GM23338 (cell line): ENCODE results near the gene UGT1A1. TPM values are rescaled to one million over a fixed set of nuclear protein-coding genes. Genes with fewer than 3 reads are reported as not detected.

Experiments
- ATAC-seq: fragments of 200-7000 bp; cut with Tn5 transposase; 3 replicates; pipeline ENCODE4 v1.9.1; 2020
- DNase-seq: peaks from one replicate; pipeline ENCODE4 v3.0.0-alpha.2; 2015; ENCODE audit warnings: low spot score
- H2AFZ ChIP-seq: fragments of 200-600 bp; sonication (generic); 2 replicates; pipeline ENCODE4 v1.8.0; 2016; ENCODE audit warnings: antibody characterized with exemption, mild to moderate bottlenecking, moderate library complexity
- H3F3A ChIP-seq: fragments of 200-600 bp; sonication (generic); replicated peaks from 2 replicates; pipeline ENCODE4 v1.8.0; 2017; ENCODE audit warnings: antibody characterized with exemption, mixed run types, low read depth
- H3K27ac ChIP-seq: fragments of 200-600 bp; sonication (generic); 2 replicates; pipeline ENCODE4 v1.6.1; 2016; ENCODE audit warnings: low read depth
- H3K27me3 ChIP-seq: fragments of 200-600 bp; sonication (generic); 2 replicates; pipeline ENCODE4 v1.8.0; 2016; ENCODE audit warnings: mild to moderate bottlenecking, mixed run types, moderate library complexity; ENCODE audit not compliant: insufficient read depth
- H3K36me3 ChIP-seq: fragments of 200-600 bp; sonication (generic); 2 replicates; pipeline ENCODE4 v1.8.0; 2016; ENCODE audit warnings: mild to moderate bottlenecking; ENCODE audit not compliant: insufficient read depth
- H3K4me1 ChIP-seq: fragments of 200-600 bp; sonication (generic); 2 replicates; pipeline ENCODE4 v1.8.0; 2016; ENCODE audit warnings: mild to moderate bottlenecking, moderate library complexity; ENCODE audit not compliant: insufficient read depth
- H3K4me2 ChIP-seq: fragments of 200-600 bp; sonication (generic); 2 replicates; pipeline ENCODE4 v1.7.1; 2017; ENCODE audit warnings: mixed run types
- H3K4me3 ChIP-seq: fragments of 200-600 bp; sonication (generic); 2 replicates; pipeline ENCODE4 v1.6.1; 2016; ENCODE audit warnings: mixed run types
- H3K79me2 ChIP-seq: fragments of 200-600 bp; sonication (generic); replicated peaks from 2 replicates; pipeline ENCODE4 v1.8.0; 2017; ENCODE audit warnings: mild to moderate bottlenecking; ENCODE audit not compliant: insufficient read depth
- H3K9me2 ChIP-seq: fragments of 200-600 bp; sonication (generic); 2 replicates; pipeline ENCODE4 v1.8.0; 2017; ENCODE audit not compliant: insufficient read depth
- H4K20me1 ChIP-seq: fragments of 200-600 bp; sonication (generic); replicated peaks from 2 replicates; pipeline ENCODE4 v1.8.0; 2017; ENCODE audit warnings: mild to moderate bottlenecking; ENCODE audit not compliant: insufficient read depth
- H3K27ac Mint-ChIP-seq: 2 replicates; pipeline ENCODE4 v1.8.0; 2020; ENCODE audit warnings: inconsistent platforms, mild to moderate bottlenecking, moderate library complexity, mixed read lengths
- H3K27me3 Mint-ChIP-seq: 3 replicates; pipeline ENCODE4 v1.8.0; 2022; ENCODE audit warnings: low read depth, mild to moderate bottlenecking, moderate library complexity, mixed read lengths, inconsistent platforms; ENCODE audit not compliant: insufficient read depth, poor library complexity
- H3K36me3 Mint-ChIP-seq: 3 replicates; pipeline ENCODE4 v1.8.0; 2021; ENCODE audit warnings: low read depth, mild to moderate bottlenecking, inconsistent platforms, moderate library complexity, mixed read lengths
- H3K4me1 Mint-ChIP-seq: 3 replicates; pipeline ENCODE4 v1.8.0; 2020; ENCODE audit warnings: mild to moderate bottlenecking, inconsistent platforms, mixed read lengths
- H3K4me3 Mint-ChIP-seq: 3 replicates; pipeline ENCODE4 v1.8.0; 2021; ENCODE audit warnings: moderate library complexity, mild to moderate bottlenecking, inconsistent platforms, mixed read lengths
- H3K9me3 Mint-ChIP-seq: 3 replicates; pipeline ENCODE4 v1.8.0; 2020; ENCODE audit warnings: moderate library complexity, mild to moderate bottlenecking, inconsistent platforms, mixed read lengths
- CREB1 ChIP-seq: fragments of 250-450 bp; sonication (Bioruptor Pico); IDR thresholded peaks from 2 replicates; pipeline ENCODE4 v1.5.0; 2020; ENCODE audit warnings: low read depth, mild to moderate bottlenecking, moderate library complexity
- CTCF ChIP-seq, 2 experiments: fragments of 200-600 bp in 1 of 2; sonication (generic) in 1 of 2; conservative IDR thresholded peaks; 2 replicates each; pipeline versions ENCODE4 v1.5.1 to v1.6.1; 2016 to 2017; ENCODE audit warnings: antibody characterized with exemption in 2 of 2, low read depth in 2 of 2, mild to moderate bottlenecking in 2 of 2, moderate library complexity in 1 of 2
- EZH2 ChIP-seq: fragments of 200-600 bp; sonication (generic); IDR thresholded peaks from one replicate; pipeline ENCODE4 v1.8.0; 2017; ENCODE audit warnings: antibody characterized with exemption, mild to moderate bottlenecking, low read depth; ENCODE audit not compliant: unreplicated experiment
- EZH2phosphoT487 ChIP-seq: fragments of 200-600 bp; sonication (generic); IDR thresholded peaks from one replicate; pipeline ENCODE4 v1.8.1; 2018; ENCODE audit warnings: antibody characterized with exemption; ENCODE audit not compliant: unreplicated experiment
- JUNB ChIP-seq: IDR thresholded peaks from one replicate; pipeline ENCODE4 v1.6.1; 2016; ENCODE audit warnings: antibody characterized with exemption; ENCODE audit not compliant: unreplicated experiment
- NANOG ChIP-seq: IDR thresholded peaks from 2 replicates; pipeline ENCODE4 v1.6.1; 2016; ENCODE audit warnings: antibody characterized with exemption, borderline replicate concordance
- POLR2AphosphoS5 ChIP-seq: IDR thresholded peaks from 2 replicates; pipeline ENCODE4 v1.6.1; 2016; ENCODE audit warnings: antibody characterized with exemption, low read depth
- STAT1 ChIP-seq: IDR thresholded peaks from one replicate; pipeline ENCODE4 v1.6.1; 2016; ENCODE audit warnings: antibody characterized with exemption; ENCODE audit not compliant: unreplicated experiment
- ZNF114 ChIP-seq: fragments of 250-450 bp; sonication (Bioruptor Pico); IDR thresholded peaks from 2 replicates; pipeline ENCODE4 v1.5.0; 2020; ENCODE audit warnings: mild to moderate bottlenecking, moderate library complexity
- ZNF331 ChIP-seq: fragments of 250-450 bp; sonication (Bioruptor Pico); IDR thresholded peaks from 2 replicates; pipeline ENCODE4 v1.5.0; 2020; ENCODE audit warnings: low read depth, mild to moderate bottlenecking, moderate library complexity
- polyA plus RNA-seq: library from polyadenylated mRNA; unstranded; fragments of >200 nt; fragmentation: Nextera tagmentation; extraction: Ambion mirVana; gene quantifications from 2 replicates; pipeline ENCODE4 v1.2.1, GENCODE V29; 2016
- total RNA-seq: library from RNA; depleted of rRNA; stranded (reverse); fragments of >200 nt; shearing (Covaris generic); gene quantifications from 2 replicates; pipeline ENCODE4 v1.2.3, GENCODE V29; 2014
- TF ChIP-seq, protein P1 (sequence below): IDR thresholded peaks from one replicate; pipeline ENCODE4 v1.6.1; 2018; ENCODE audit warnings: antibody characterized with exemption; ENCODE audit not compliant: unreplicated experiment

The UGT1A1 gene
- total and polyA plus RNA-seq, 2 experiments from 2014 or later = not detected

DNA sequence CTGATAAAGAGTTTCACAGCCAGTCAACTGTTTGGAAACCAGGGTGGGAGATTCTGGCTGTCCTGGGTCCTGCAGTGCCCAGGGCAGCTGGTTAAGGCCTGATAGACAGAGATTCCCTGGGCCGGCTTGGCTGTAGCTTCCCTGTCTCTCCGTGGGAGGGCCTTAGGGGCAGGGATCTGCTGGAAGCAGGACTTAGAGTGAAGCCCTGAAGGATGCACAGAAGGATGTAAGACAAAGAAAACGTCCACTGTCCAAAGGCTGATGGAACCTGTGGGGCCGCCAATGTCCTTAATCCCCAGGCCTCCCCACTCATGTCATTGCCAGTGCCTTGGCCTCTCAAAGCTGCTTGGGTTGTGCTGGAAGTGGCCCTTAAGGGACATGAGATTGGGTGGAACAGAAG is 51.0 kb downstream of the UGT1A1 start:
- H2AFZ ChIP-seq = no peak overlapping the region
- H3K36me3 Mint-ChIP-seq = no peaks in the 10 kb centered on the region
- H3K27me3 ChIP-seq = no peaks in the 10 kb centered on the region
- no peak overlapping the region for H3K27ac ChIP-seq
- DNase-seq (no peak), ATAC-seq (no peak)
- H3K4me3 ChIP-seq = no peak overlapping the region
- TF ChIP-seq EZH2phosphoT487 = no peak
- no peaks in the 10 kb centered on the region for H3K4me1 Mint-ChIP-seq
- peaks cover 6% of the 10 kb centered on the region for H3K9me2 ChIP-seq
- H3K27ac Mint-ChIP-seq = no peak overlapping the region
- no peaks in the 10 kb centered on the region for H3K36me3 ChIP-seq
- H3K4me2 ChIP-seq = no peak overlapping the region
- H3K4me3 Mint-ChIP-seq = no peak overlapping the region
- H3K4me1 ChIP-seq = no peaks in the 10 kb centered on the region
- peaks cover 5% of the 10 kb centered on the region; the same call in 2 of the 3 replicates for H3K9me3 Mint-ChIP-seq
- peaks cover 2% of the 10 kb centered on the region for H3K27me3 Mint-ChIP-seq
- no peaks in the 10 kb centered on the region for H4K20me1 ChIP-seq
- H3K79me2 ChIP-seq = no peaks in the 10 kb centered on the region
- no peaks in the 10 kb centered on the region for H3F3A ChIP-seq

DNA sequence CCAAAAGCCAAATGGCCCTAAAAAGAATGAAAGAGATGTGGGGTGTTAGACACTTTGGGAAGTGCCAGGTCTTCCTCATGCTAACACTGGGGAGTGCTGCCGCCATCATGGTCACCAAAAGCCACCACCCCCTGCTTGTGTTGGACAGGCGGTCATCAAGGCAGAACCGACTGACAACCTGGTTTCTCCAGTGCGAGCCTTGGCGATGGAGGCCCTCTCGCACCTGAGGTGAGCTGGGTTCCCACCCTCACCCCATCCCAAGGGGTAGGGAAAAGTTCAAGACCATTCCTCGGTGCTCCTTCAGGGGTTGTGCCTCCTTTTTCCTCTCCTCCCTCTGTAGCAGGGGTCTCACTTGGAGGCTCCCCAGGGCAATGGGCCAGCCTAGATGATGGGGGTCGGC is 51.7 kb downstream of the UGT1A1 start:
- ATAC-seq (no peak), DNase-seq (no peak)
- Mint-ChIP-seq H3K4me1 (no peaks in the 10 kb centered on the region), H3K9me3 (peaks cover 5% of the 10 kb centered on the region; the same call in 2 of the 3 replicates), H3K36me3 (no peaks in the 10 kb centered on the region), H3K27me3 (peaks cover 2% of the 10 kb centered on the region), H3K4me3 (no peak overlapping the region), H3K27ac (no peak overlapping the region)
- H3K27me3 ChIP-seq = no peaks in the 10 kb centered on the region
- no peaks in the 10 kb centered on the region for H3F3A ChIP-seq
- no peak overlapping the region for H2AFZ ChIP-seq
- H3K9me2 ChIP-seq = peaks cover 6% of the 10 kb centered on the region
- no peak overlapping the region for H3K4me2 ChIP-seq
- H3K36me3 ChIP-seq = no peaks in the 10 kb centered on the region
- H3K79me2 ChIP-seq = no peaks in the 10 kb centered on the region
- H4K20me1 ChIP-seq = no peaks in the 10 kb centered on the region
- TF ChIP-seq, protein P1, sequence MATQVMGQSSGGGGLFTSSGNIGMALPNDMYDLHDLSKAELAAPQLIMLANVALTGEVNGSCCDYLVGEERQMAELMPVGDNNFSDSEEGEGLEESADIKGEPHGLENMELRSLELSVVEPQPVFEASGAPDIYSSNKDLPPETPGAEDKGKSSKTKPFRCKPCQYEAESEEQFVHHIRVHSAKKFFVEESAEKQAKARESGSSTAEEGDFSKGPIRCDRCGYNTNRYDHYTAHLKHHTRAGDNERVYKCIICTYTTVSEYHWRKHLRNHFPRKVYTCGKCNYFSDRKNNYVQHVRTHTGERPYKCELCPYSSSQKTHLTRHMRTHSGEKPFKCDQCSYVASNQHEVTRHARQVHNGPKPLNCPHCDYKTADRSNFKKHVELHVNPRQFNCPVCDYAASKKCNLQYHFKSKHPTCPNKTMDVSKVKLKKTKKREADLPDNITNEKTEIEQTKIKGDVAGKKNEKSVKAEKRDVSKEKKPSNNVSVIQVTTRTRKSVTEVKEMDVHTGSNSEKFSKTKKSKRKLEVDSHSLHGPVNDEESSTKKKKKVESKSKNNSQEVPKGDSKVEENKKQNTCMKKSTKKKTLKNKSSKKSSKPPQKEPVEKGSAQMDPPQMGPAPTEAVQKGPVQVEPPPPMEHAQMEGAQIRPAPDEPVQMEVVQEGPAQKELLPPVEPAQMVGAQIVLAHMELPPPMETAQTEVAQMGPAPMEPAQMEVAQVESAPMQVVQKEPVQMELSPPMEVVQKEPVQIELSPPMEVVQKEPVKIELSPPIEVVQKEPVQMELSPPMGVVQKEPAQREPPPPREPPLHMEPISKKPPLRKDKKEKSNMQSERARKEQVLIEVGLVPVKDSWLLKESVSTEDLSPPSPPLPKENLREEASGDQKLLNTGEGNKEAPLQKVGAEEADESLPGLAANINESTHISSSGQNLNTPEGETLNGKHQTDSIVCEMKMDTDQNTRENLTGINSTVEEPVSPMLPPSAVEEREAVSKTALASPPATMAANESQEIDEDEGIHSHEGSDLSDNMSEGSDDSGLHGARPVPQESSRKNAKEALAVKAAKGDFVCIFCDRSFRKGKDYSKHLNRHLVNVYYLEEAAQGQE = no peak
- TF ChIP-seq ZNF331 (CRISPR knock-in tag) = no peak
- TF ChIP-seq CREB1 (CRISPR knock-in tag) = no peak
- TF ChIP-seq EZH2 = no peak
- no peak for TF ChIP-seq JUNB
- TF ChIP-seq STAT1 = no peak
- TF ChIP-seq NANOG = no peak
- TF ChIP-seq ZNF114 (CRISPR knock-in tag) = no peak
- no peak for TF ChIP-seq EZH2phosphoT487
- no peak for TF ChIP-seq POLR2AphosphoS5
- TF ChIP-seq CTCF (conservative IDR thresholded peaks at IDR 0.05; ENCODE audit: low read depth in 2 of 2) = no peak
- no peak overlapping the region for H3K4me3 ChIP-seq
- H3K4me1 ChIP-seq = no peaks in the 10 kb centered on the region
- H3K27ac ChIP-seq = no peak overlapping the region
